Upper lobe of left lung (tissue), 6 donors: ENCODE measurements around the gene MSI2. TPM values are rescaled to one million over a fixed set of nuclear protein-coding genes. Genes with fewer than 3 reads are reported as not detected.

ENCODE experiments used
- ATAC-seq, 2 donors: fragments of 200-7000 bp; cut with Tn5 transposase; one replicate each; pipeline ENCODE4 v1.9.1; 2022; ENCODE audit warnings: mild to moderate bottlenecking in 2 of 2, moderate library complexity in 2 of 2; ENCODE audit not compliant: low FRiP score in 2 of 2
- DNase-seq, 2 donors: peaks; one replicate each; pipeline ENCODE4 v3.0.0-alpha.2; 2019 to 2020
- H3K27ac ChIP-seq, 4 donors: fragments of 200-600 bp; sonication (generic); one replicate each; pipeline ENCODE4 v1.5.1; 2016 to 2019
- H3K27me3 ChIP-seq, 4 donors: fragments of 200-600 bp; sonication (generic); one replicate each; pipeline ENCODE4 v1.5.1; 2017 to 2019
- H3K36me3 ChIP-seq, 4 donors: fragments of 200-600 bp; sonication (generic); one replicate each; pipeline ENCODE4 v1.5.1; 2016 to 2019
- H3K4me1 ChIP-seq, 4 donors: fragments of 200-600 bp; sonication (generic); one replicate each; pipeline ENCODE4 v1.5.1; 2018 to 2019
- H3K4me3 ChIP-seq, 4 donors: fragments of 200-600 bp; sonication (generic); one replicate each; pipeline ENCODE4 v1.5.1; 2017 to 2019; ENCODE audit warnings: mild to moderate bottlenecking in 2 of 4, moderate library complexity in 1 of 4
- H3K9me3 ChIP-seq, 4 donors: fragments of 200-600 bp; sonication (generic); one replicate each; pipeline ENCODE4 v1.5.1; 2018 to 2019
- CTCF ChIP-seq, 6 experiments: fragments of 450-650 bp in 4 of 6; fragments of 200-600 bp in 2 of 6; sonication (generic) in 2 of 6; IDR thresholded peaks; one replicate each; pipeline ENCODE4 v1.5.1; 2016 to 2019; ENCODE audit warnings: antibody characterized with exemption in 6 of 6
- EP300 ChIP-seq, 4 donors: sonication (generic); formaldehyde crosslinking; IDR thresholded peaks; one replicate each; pipeline ENCODE4 v1.5.1; 2017; ENCODE audit warnings: antibody characterized with exemption in 4 of 4, control low read depth in 2 of 4
- POLR2A ChIP-seq, 4 donors: fragments of 450-650 bp; IDR thresholded peaks; one replicate each; pipeline ENCODE4 v1.5.1; 2016 to 2017; ENCODE audit warnings: antibody characterized with exemption in 4 of 4, mild to moderate bottlenecking in 2 of 4
- POLR2AphosphoS5 ChIP-seq, 2 donors: sonication (generic); formaldehyde crosslinking; IDR thresholded peaks; one replicate each; pipeline ENCODE4 v1.5.1; 2017; ENCODE audit warnings: antibody characterized with exemption in 2 of 2
- WGBS, 2 donors: methylation state at CpG; one replicate each; pipeline ENCODE4 v1.1.5; 2017 to 2018; 5-methylcytosine and 5-hydroxymethylcytosine counted together
- total RNA-seq, 6 donors: library from RNA; depleted of rRNA in 4 of 6; stranded (reverse); fragments of >200 nt in 4 of 6; gene quantifications; one replicate each; pipeline versions ENCODE4 v1.1.0 to v1.2.1, GENCODE V29; 2016 to 2021
- donor health status: DM: no; HTN: no; CAD: no; lungs with moderate emphysema.
- donor health status: DM: no; HTN: yes; CAD: no; lungs with severe emphysema.

MSI2 gene
- total RNA-seq, 6 donors from 2014 or later, result 20.1 to 44.0 (median 32.2) TPM

- Histone ChIP-seq H3K36me3 (no peaks in the 10 kb centered on the region), H3K9me3 (no peaks in the 10 kb centered on the region), H3K27ac (no peak overlapping the region), H3K4me1 (no peaks in the 10 kb centered on the region), H3K27me3 (no peaks in the 10 kb centered on the region), H3K4me3 (no peak overlapping the region)
- ATAC-seq (no peak), DNase-seq (no peak)
- WGBS, 2 donors, result 79 to 100% methylated on average over 2 to 5 of the region's 5 CpGs
- TF ChIP-seq POLR2AphosphoS5 (IDR thresholded peaks at IDR 0.05) (no peak), CTCF (IDR thresholded peaks at IDR 0.05) (no peak), POLR2A (IDR thresholded peaks at IDR 0.05) (no peak), EP300 (IDR thresholded peaks at IDR 0.05) (no peak)
Observed at GRCh38 chr17:57648720-57649119, 392.4 kb downstream of the MSI2 start.

GRCh38 chr17:57649191-57649590 is 392.9 kb downstream of the MSI2 start:
- no peak for TF ChIP-seq CTCF (IDR thresholded peaks at IDR 0.05)
- TF ChIP-seq POLR2A (IDR thresholded peaks at IDR 0.05), result no peak
- no peak for TF ChIP-seq EP300 (IDR thresholded peaks at IDR 0.05)
- no peak for TF ChIP-seq POLR2AphosphoS5 (IDR thresholded peaks at IDR 0.05)
- WGBS, 2 donors, result 97% methylated on average over 3 of the region's 3 CpGs
- no peaks in the 10 kb centered on the region for H3K4me1 ChIP-seq
- no peaks in the 10 kb centered on the region for H3K36me3 ChIP-seq
- H3K4me3 ChIP-seq, result no peak overlapping the region
- DNase-seq (no peak), ATAC-seq (no peak)
- H3K27me3 ChIP-seq, result no peaks in the 10 kb centered on the region
- no peaks in the 10 kb centered on the region for H3K9me3 ChIP-seq
- H3K27ac ChIP-seq, result no peak overlapping the region

- Histone ChIP-seq H3K36me3 (no peaks in the 10 kb centered on the region), H3K4me3 (no peak overlapping the region), H3K4me1 (no peaks in the 10 kb centered on the region), H3K9me3 (no peaks in the 10 kb centered on the region), H3K27me3 (no peaks in the 10 kb centered on the region), H3K27ac (no peak overlapping the region)
- WGBS, 2 donors, result 90 to 92% methylated on average over 8 of the region's 8 CpGs
- ATAC-seq, result no peak
- DNase-seq, result no peak
- TF ChIP-seq POLR2A (IDR thresholded peaks at IDR 0.05) (no peak), EP300 (IDR thresholded peaks at IDR 0.05) (no peak), CTCF (IDR thresholded peaks at IDR 0.05) (no peak), POLR2AphosphoS5 (IDR thresholded peaks at IDR 0.05) (no peak)
Observed at GRCh38 chr17:57649731-57650484, 393.6 kb downstream of the MSI2 start.

- Histone ChIP-seq H3K27ac (no peak overlapping the region), H3K27me3 (no peaks in the 10 kb centered on the region), H3K4me1 (no peaks in the 10 kb centered on the region), H3K36me3 (no peaks in the 10 kb centered on the region), H3K9me3 (no peaks in the 10 kb centered on the region), H3K4me3 (no peak overlapping the region)
- TF ChIP-seq POLR2AphosphoS5 (IDR thresholded peaks at IDR 0.05) (no peak), POLR2A (IDR thresholded peaks at IDR 0.05) (no peak), EP300 (IDR thresholded peaks at IDR 0.05) (no peak), CTCF (IDR thresholded peaks at IDR 0.05) (no peak)
- 85 to 91% methylated on average over 4 of the region's 4 CpGs for WGBS, 2 donors
- DNase-seq (no peak), ATAC-seq (no peak)
Observed at GRCh38 chr17:57650548-57650947, 394.2 kb downstream of the MSI2 start.

GRCh38 chr17:57651451-57651850 is 395.1 kb downstream of the MSI2 start:
- H3K27me3 ChIP-seq, result no peaks in the 10 kb centered on the region
- 90 to 97% methylated on average over 3 to 7 of the region's 7 CpGs for WGBS, 2 donors
- DNase-seq (peak in 1 of 2 donors; percentile 47), ATAC-seq (no peak)
- no peaks in the 10 kb centered on the region for H3K36me3 ChIP-seq
- no peak overlapping the region for H3K27ac ChIP-seq
- no peak for TF ChIP-seq POLR2A (IDR thresholded peaks at IDR 0.05)
- TF ChIP-seq CTCF (IDR thresholded peaks at IDR 0.05), result no peak
- no peak for TF ChIP-seq EP300 (IDR thresholded peaks at IDR 0.05)
- no peak for TF ChIP-seq POLR2AphosphoS5 (IDR thresholded peaks at IDR 0.05)
- H3K4me1 ChIP-seq, result no peaks in the 10 kb centered on the region
- H3K9me3 ChIP-seq, result no peaks in the 10 kb centered on the region
- no peak overlapping the region for H3K4me3 ChIP-seq
